ENCODE measurements around the gene ANO10.

The ANO10 gene

DNA sequence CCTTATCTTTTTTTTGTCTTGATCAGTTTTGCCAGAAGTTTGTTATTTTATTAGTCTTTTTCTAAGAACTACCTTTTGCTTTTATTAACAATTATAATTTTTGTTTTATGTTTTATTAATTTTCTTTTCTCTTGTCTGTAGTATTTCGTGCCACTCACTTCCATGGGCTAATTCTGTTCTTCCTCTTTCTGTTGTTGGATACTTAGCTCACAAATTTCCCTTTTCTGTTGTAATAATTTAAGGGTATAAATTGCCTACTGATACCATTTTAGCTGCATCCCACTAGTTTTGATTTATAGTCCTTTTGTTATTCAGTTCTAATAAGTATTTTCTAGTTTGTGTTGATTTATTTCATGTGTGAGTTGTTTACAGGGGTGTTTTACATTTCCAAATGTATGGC lies 286.8 kb downstream of the ANO10 start:
- no peaks in the 10 kb centered on the region for H3K4me1 ChIP-seq (ENCODE audit: control insufficient read depth, low read depth, low read length)
- no peak overlapping the region for H3K4me3 ChIP-seq (ENCODE audit: low read length)
- H3K27me3 ChIP-seq (ENCODE audit: insufficient read depth, low read length, poor library complexity) = no peaks in the 10 kb centered on the region
- H3K18ac ChIP-seq (ENCODE audit: low read length) = no peak overlapping the region
- no peak overlapping the region for H3K56ac ChIP-seq (ENCODE audit: low read length)
- DNase-seq = no peak
- no peak overlapping the region for H2BK120ac ChIP-seq (ENCODE audit: low read depth, low read length)
- H4K8ac ChIP-seq (ENCODE audit: low read depth, low read length) = no peak overlapping the region
- no CpG with 5 or more reads among the region's 1 CpG for WGBS (ENCODE audit: extremely low coverage, insufficient coverage, low lambda C conversion rate)
- H3K27ac ChIP-seq (ENCODE audit: low read depth, low read length) = no peak overlapping the region
- no peak overlapping the region for H4K5ac ChIP-seq (ENCODE audit: low read length)
- H3K79me2 ChIP-seq (ENCODE audit: control insufficient read depth, insufficient read depth, low read length) = no peaks in the 10 kb centered on the region
- H2BK15ac ChIP-seq (replicated peaks; ENCODE audit: low read depth) = no peak overlapping the region
- no peak overlapping the region for H3K9ac ChIP-seq (ENCODE audit: low read length)
- H3K4me2 ChIP-seq (ENCODE audit: low read length) = no peak overlapping the region
- no peak overlapping the region for H2AK5ac ChIP-seq (ENCODE audit: low read length)
- H3K23ac ChIP-seq (ENCODE audit: low read length) = no peak overlapping the region
- H3K4ac ChIP-seq (ENCODE audit: low read depth, low read length) = no peak overlapping the region
- no peaks in the 10 kb centered on the region for H3K79me1 ChIP-seq (ENCODE audit: low read length)
- no peaks in the 10 kb centered on the region for H3K36me3 ChIP-seq (ENCODE audit: control insufficient read depth, insufficient read depth, low read length)
- no peak overlapping the region for H2BK5ac ChIP-seq (ENCODE audit: low read length)

DNA sequence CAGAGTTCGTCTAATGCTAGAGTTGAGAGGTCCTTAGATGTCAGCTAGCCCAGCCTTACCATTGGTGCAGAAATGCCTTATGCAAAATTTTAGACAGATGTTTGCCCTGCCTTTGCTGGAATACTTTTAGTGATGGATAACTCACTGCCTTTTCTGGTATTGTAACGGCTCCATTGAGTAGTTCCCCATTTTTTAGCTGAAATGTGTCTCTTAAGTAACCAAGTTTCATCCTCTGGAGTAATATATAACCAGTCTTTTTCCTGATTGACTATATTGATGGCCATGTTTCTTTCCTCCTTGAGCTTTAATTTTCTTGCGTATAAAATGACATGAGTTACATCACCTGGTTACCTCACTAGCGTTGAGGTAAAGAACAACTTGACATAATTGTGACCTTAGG lies 290.4 kb downstream of the ANO10 start:
- Histone ChIP-seq H3K4ac (ENCODE audit: low read depth, low read length) (no peak overlapping the region), H3K4me1 (ENCODE audit: control insufficient read depth, low read depth, low read length) (no peaks in the 10 kb centered on the region), H3K56ac (ENCODE audit: low read length) (no peak overlapping the region), H3K4me3 (ENCODE audit: low read length) (no peak overlapping the region), H3K79me1 (ENCODE audit: low read length) (peaks cover 3% of the 10 kb centered on the region), H3K79me2 (ENCODE audit: control insufficient read depth, insufficient read depth, low read length) (no peaks in the 10 kb centered on the region), H3K36me3 (ENCODE audit: control insufficient read depth, insufficient read depth, low read length) (no peaks in the 10 kb centered on the region), H3K9ac (ENCODE audit: low read length) (no peak overlapping the region), H4K8ac (ENCODE audit: low read depth, low read length) (no peak overlapping the region), H2AK5ac (ENCODE audit: low read length) (no peak overlapping the region), H2BK120ac (ENCODE audit: low read depth, low read length) (no peak overlapping the region), H3K27ac (ENCODE audit: low read depth, low read length) (no peak overlapping the region), H3K23ac (ENCODE audit: low read length) (no peak overlapping the region), H3K18ac (ENCODE audit: low read length) (no peak overlapping the region), H2BK15ac (replicated peaks; ENCODE audit: low read depth) (no peak overlapping the region), H4K5ac (ENCODE audit: low read length) (no peak overlapping the region), H3K27me3 (ENCODE audit: insufficient read depth, low read length, poor library complexity) (no peaks in the 10 kb centered on the region), H3K4me2 (ENCODE audit: low read length) (no peak overlapping the region), H2BK5ac (ENCODE audit: low read length) (no peak overlapping the region)
- WGBS (ENCODE audit: extremely low coverage, insufficient coverage, low lambda C conversion rate) = no CpG with 5 or more reads among the region's 4 CpGs
- DNase-seq = no peak

DNA sequence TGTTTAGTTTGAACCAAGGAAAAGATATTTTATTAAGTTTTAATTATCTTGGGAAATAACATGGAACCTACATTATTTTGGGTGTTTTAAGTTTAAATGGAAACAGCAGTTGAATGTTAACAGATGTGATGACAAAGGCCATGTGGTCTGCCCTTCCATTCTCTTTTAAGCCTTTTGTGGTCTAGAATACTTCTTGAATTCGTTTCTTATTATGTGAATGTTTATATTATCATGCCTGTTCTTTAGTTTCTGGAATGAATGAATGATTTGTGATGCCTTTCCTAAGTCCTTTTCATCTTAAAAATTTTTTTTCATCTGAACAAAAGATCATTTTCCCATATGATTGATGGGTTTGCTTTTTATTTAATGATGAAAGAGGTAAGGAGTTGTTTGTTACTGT lies 290.8 kb downstream of the ANO10 start:
- H2BK15ac ChIP-seq (replicated peaks; ENCODE audit: low read depth) = no peak overlapping the region
- no peak overlapping the region for H2BK120ac ChIP-seq (ENCODE audit: low read depth, low read length)
- no peak overlapping the region for H3K4me2 ChIP-seq (ENCODE audit: low read length)
- H3K79me1 ChIP-seq (ENCODE audit: low read length) = peaks cover 4% of the 10 kb centered on the region
- no peaks in the 10 kb centered on the region for H3K79me2 ChIP-seq (ENCODE audit: control insufficient read depth, insufficient read depth, low read length)
- no peak overlapping the region for H3K18ac ChIP-seq (ENCODE audit: low read length)
- no peak overlapping the region for H3K23ac ChIP-seq (ENCODE audit: low read length)
- H2BK5ac ChIP-seq (ENCODE audit: low read length) = no peak overlapping the region
- H3K36me3 ChIP-seq (ENCODE audit: control insufficient read depth, insufficient read depth, low read length) = no peaks in the 10 kb centered on the region
- DNase-seq = no peak
- no peak overlapping the region for H4K8ac ChIP-seq (ENCODE audit: low read depth, low read length)
- no peaks in the 10 kb centered on the region for H3K4me1 ChIP-seq (ENCODE audit: control insufficient read depth, low read depth, low read length)
- WGBS (ENCODE audit: extremely low coverage, insufficient coverage, low lambda C conversion rate) = no CpG with 5 or more reads among the region's 1 CpG
- H3K9ac ChIP-seq (ENCODE audit: low read length) = no peak overlapping the region
- no peak overlapping the region for H3K56ac ChIP-seq (ENCODE audit: low read length)
- H4K5ac ChIP-seq (ENCODE audit: low read length) = no peak overlapping the region
- H3K27me3 ChIP-seq (ENCODE audit: insufficient read depth, low read length, poor library complexity) = no peaks in the 10 kb centered on the region
- H3K27ac ChIP-seq (ENCODE audit: low read depth, low read length) = no peak overlapping the region
- no peak overlapping the region for H3K4ac ChIP-seq (ENCODE audit: low read depth, low read length)
- no peak overlapping the region for H3K4me3 ChIP-seq (ENCODE audit: low read length)
- H2AK5ac ChIP-seq (ENCODE audit: low read length) = no peak overlapping the region

DNA sequence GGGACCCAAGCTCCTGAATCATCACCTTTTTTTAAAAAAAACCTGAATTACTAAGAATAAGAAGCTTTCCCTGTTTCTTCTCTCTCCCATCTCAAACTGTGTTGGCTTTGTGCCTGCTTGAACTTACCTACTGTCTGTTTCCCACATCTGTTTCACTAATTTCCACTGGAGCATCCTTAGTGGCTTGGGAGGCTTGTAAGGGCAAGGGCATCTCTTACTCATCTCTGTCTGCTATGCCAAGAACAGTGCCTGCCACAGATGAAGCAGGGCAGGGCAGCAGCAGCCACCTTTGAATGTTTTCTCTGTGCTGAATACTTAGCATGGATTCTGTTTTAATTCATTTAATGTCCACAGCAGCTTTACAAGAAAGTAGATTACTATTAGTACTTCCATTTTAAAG lies 293.2 kb downstream of the ANO10 start:
- no peak overlapping the region for H2BK120ac ChIP-seq (ENCODE audit: low read depth, low read length)
- no peak overlapping the region for H3K9ac ChIP-seq (ENCODE audit: low read length)
- no peak overlapping the region for H3K4me2 ChIP-seq (ENCODE audit: low read length)
- no peak overlapping the region for H3K23ac ChIP-seq (ENCODE audit: low read length)
- no peak overlapping the region for H2BK5ac ChIP-seq (ENCODE audit: low read length)
- no peak overlapping the region for H2BK15ac ChIP-seq (replicated peaks; ENCODE audit: low read depth)
- H3K4me1 ChIP-seq (ENCODE audit: control insufficient read depth, low read depth, low read length) = no peaks in the 10 kb centered on the region
- no peaks in the 10 kb centered on the region for H3K36me3 ChIP-seq (ENCODE audit: control insufficient read depth, insufficient read depth, low read length)
- no peak for DNase-seq
- H4K5ac ChIP-seq (ENCODE audit: low read length) = no peak overlapping the region
- no peak overlapping the region for H3K56ac ChIP-seq (ENCODE audit: low read length)
- H3K4me3 ChIP-seq (ENCODE audit: low read length) = no peak overlapping the region
- H3K4ac ChIP-seq (ENCODE audit: low read depth, low read length) = no peak overlapping the region
- H3K27me3 ChIP-seq (ENCODE audit: insufficient read depth, low read length, poor library complexity) = no peaks in the 10 kb centered on the region
- H2AK5ac ChIP-seq (ENCODE audit: low read length) = no peak overlapping the region
- no peak overlapping the region for H3K18ac ChIP-seq (ENCODE audit: low read length)
- peaks cover 5% of the 10 kb centered on the region for H3K79me1 ChIP-seq (ENCODE audit: low read length)
- peaks cover 1% of the 10 kb centered on the region for H3K79me2 ChIP-seq (ENCODE audit: control insufficient read depth, insufficient read depth, low read length)
- no peak overlapping the region for H4K8ac ChIP-seq (ENCODE audit: low read depth, low read length)
- no peak overlapping the region for H3K27ac ChIP-seq (ENCODE audit: low read depth, low read length)

DNA sequence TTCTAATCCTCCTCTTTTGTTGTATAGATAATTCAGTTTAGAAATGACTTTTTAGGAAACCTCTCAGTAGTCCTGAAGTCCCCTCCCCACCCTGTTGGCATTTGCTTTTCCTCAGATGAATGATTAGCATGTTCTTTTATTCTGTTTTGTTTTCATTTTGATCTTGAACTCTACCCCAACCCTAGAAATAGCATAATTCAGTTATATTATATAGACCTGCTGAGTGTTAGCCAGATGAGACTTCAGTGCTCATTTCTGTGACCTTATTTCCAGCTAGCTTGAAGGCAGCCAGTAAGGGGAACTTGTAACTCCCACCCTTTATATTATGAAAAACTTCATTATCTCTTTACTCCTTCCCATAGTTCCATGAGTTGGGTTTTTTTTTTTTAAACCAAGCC lies 294.2 kb downstream of the ANO10 start:
- Histone ChIP-seq H3K56ac (ENCODE audit: low read length) (no peak overlapping the region), H3K4me2 (ENCODE audit: low read length) (no peak overlapping the region), H3K79me2 (ENCODE audit: control insufficient read depth, insufficient read depth, low read length) (peaks cover 2% of the 10 kb centered on the region), H3K23ac (ENCODE audit: low read length) (no peak overlapping the region), H3K18ac (ENCODE audit: low read length) (no peak overlapping the region), H2BK120ac (ENCODE audit: low read depth, low read length) (no peak overlapping the region), H3K36me3 (ENCODE audit: control insufficient read depth, insufficient read depth, low read length) (no peaks in the 10 kb centered on the region), H4K5ac (ENCODE audit: low read length) (no peak overlapping the region), H3K4me3 (ENCODE audit: low read length) (no peak overlapping the region), H3K9ac (ENCODE audit: low read length) (no peak overlapping the region), H3K79me1 (ENCODE audit: low read length) (peaks cover 6% of the 10 kb centered on the region), H2BK5ac (ENCODE audit: low read length) (no peak overlapping the region), H3K27ac (ENCODE audit: low read depth, low read length) (no peak overlapping the region), H3K4ac (ENCODE audit: low read depth, low read length) (no peak overlapping the region), H3K4me1 (ENCODE audit: control insufficient read depth, low read depth, low read length) (no peaks in the 10 kb centered on the region), H3K27me3 (ENCODE audit: insufficient read depth, low read length, poor library complexity) (no peaks in the 10 kb centered on the region), H4K8ac (ENCODE audit: low read depth, low read length) (no peak overlapping the region), H2AK5ac (ENCODE audit: low read length) (no peak overlapping the region), H2BK15ac (replicated peaks; ENCODE audit: low read depth) (no peak overlapping the region)
- no peak for DNase-seq

DNA sequence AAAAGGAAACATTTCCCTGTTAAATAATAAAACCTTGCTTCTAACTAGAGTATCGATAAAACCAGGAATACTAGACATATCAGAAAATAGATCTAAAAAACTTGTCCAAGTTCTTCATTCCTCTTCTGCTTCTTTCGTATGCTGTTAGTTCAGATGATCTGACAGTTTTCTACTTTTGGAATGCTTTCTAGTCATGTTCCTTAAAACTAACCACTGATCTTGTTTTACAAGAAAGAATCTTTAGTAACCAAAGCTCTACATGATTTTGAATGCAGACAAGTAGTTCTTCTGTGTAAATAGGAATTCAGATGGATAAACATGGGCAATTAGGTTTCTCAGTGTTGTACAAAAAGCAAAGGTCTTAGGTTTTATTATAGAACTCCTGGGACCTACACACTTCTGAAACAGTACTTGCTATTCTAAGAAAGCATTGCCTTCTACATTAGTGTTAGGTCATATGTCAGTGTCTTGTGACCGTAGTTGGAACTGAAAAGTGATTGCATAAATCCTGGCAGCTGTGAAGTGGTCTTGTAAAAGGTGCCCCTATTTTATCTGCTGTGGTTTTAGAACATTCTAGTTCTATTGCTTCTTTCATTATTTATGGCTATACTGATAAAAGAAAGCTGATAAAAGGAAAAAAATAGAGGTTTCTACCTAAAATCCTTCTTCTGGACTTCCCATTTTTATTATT lies 294.8 kb downstream of the ANO10 start:
- peaks cover 6% of the 10 kb centered on the region for H3K79me1 ChIP-seq (ENCODE audit: low read length)
- WGBS (ENCODE audit: extremely low coverage, insufficient coverage, low lambda C conversion rate) = no CpG with 5 or more reads among the region's 3 CpGs
- H3K4ac ChIP-seq (ENCODE audit: low read depth, low read length) = no peak overlapping the region
- DNase-seq = no peak
- no peak overlapping the region for H3K23ac ChIP-seq (ENCODE audit: low read length)
- no peak overlapping the region for H3K27ac ChIP-seq (ENCODE audit: low read depth, low read length)
- H4K5ac ChIP-seq (ENCODE audit: low read length) = no peak overlapping the region
- no peak overlapping the region for H2BK120ac ChIP-seq (ENCODE audit: low read depth, low read length)
- H3K4me1 ChIP-seq (ENCODE audit: control insufficient read depth, low read depth, low read length) = no peaks in the 10 kb centered on the region
- no peak overlapping the region for H3K9ac ChIP-seq (ENCODE audit: low read length)
- no peak overlapping the region for H4K8ac ChIP-seq (ENCODE audit: low read depth, low read length)
- H3K4me3 ChIP-seq (ENCODE audit: low read length) = no peak overlapping the region
- H3K18ac ChIP-seq (ENCODE audit: low read length) = no peak overlapping the region
- no peak overlapping the region for H2BK15ac ChIP-seq (replicated peaks; ENCODE audit: low read depth)
- no peak overlapping the region for H2AK5ac ChIP-seq (ENCODE audit: low read length)
- H3K27me3 ChIP-seq (ENCODE audit: insufficient read depth, low read length, poor library complexity) = no peaks in the 10 kb centered on the region
- peaks cover 2% of the 10 kb centered on the region for H3K79me2 ChIP-seq (ENCODE audit: control insufficient read depth, insufficient read depth, low read length)
- H3K56ac ChIP-seq (ENCODE audit: low read length) = no peak overlapping the region
- H3K36me3 ChIP-seq (ENCODE audit: control insufficient read depth, insufficient read depth, low read length) = no peaks in the 10 kb centered on the region
- no peak overlapping the region for H2BK5ac ChIP-seq (ENCODE audit: low read length)
- no peak overlapping the region for H3K4me2 ChIP-seq (ENCODE audit: low read length)
